Transverse colon (tissue), 4 donors: Measurements from ENCODE around the gene WDR49. TPM values are rescaled to one million over a fixed set of nuclear protein-coding genes. Genes with fewer than 3 reads are reported as not detected.

Experiments
- DNase-seq: peaks from one replicate; pipeline ENCODE4 v3.0.0-alpha.2; 2019
- H3K27ac ChIP-seq, 4 donors: fragments of 200-600 bp; sonication (generic); 2 replicates each; pipeline ENCODE4 v1.5.1; 2016 to 2018; ENCODE audit warnings: inconsistent platforms in 4 of 4
- H3K27me3 ChIP-seq: fragments of 200-600 bp; sonication (generic); 2 replicates; pipeline ENCODE4 v1.5.1; 2017; ENCODE audit warnings: inconsistent platforms
- H3K36me3 ChIP-seq, 4 donors: fragments of 200-600 bp; sonication (generic); 2 replicates each; pipeline ENCODE4 v1.5.1; 2017 to 2019; ENCODE audit warnings: inconsistent platforms in 4 of 4
- H3K4me1 ChIP-seq, 4 donors: fragments of 200-600 bp; sonication (generic); 2 replicates each; pipeline ENCODE4 v1.5.1; 2017 to 2020; ENCODE audit warnings: inconsistent platforms in 4 of 4
- H3K4me3 ChIP-seq, 4 donors: fragments of 200-600 bp; sonication (generic); 1 replicate in 1 of 4; 2 replicates in 3 of 4; pipeline versions ENCODE4 v1.5.1 to v1.6.1; 2017 to 2019; ENCODE audit warnings: inconsistent platforms in 4 of 4
- H3K9me3 ChIP-seq, 2 donors: fragments of 200-600 bp; sonication (generic); 2 replicates each; pipeline ENCODE4 v1.5.1; 2017 to 2019; ENCODE audit warnings: inconsistent platforms in 2 of 2
- CTCF ChIP-seq, 5 experiments: fragments of 200-600 bp in 3 of 5; fragments of 450-650 bp in 2 of 5; sonication (generic) in 3 of 5; IDR thresholded peaks; 1 replicate in 2 of 5; 2 replicates in 3 of 5; pipeline ENCODE4 v1.5.1; 2016 to 2017; ENCODE audit warnings: antibody characterized with exemption in 5 of 5, inconsistent platforms in 3 of 5, mild to moderate bottlenecking in 2 of 5, moderate library complexity in 1 of 5
- EP300 ChIP-seq: sonication (generic); formaldehyde crosslinking; IDR thresholded peaks from one replicate; pipeline ENCODE4 v1.6.1; 2017; ENCODE audit warnings: antibody characterized with exemption, low read depth
- POLR2A ChIP-seq: fragments of 450-650 bp; IDR thresholded peaks from one replicate; pipeline ENCODE4 v1.6.1; 2016; ENCODE audit warnings: antibody characterized with exemption, mild to moderate bottlenecking, moderate library complexity
- POLR2AphosphoS5 ChIP-seq, 3 donors: sonication (generic); formaldehyde crosslinking; IDR thresholded peaks; one replicate each; pipeline ENCODE4 v1.6.1; 2016; ENCODE audit warnings: antibody characterized with exemption in 3 of 3
- WGBS, 2 donors: methylation state at CpG; one replicate each; pipeline ENCODE4 v1.1.5; 2018; ENCODE audit warnings: low coverage in 1 of 2; 5-methylcytosine and 5-hydroxymethylcytosine counted together
- in situ Hi-C, 4 donors: fragments of 200-750 bp; cut with MboI; loops; one replicate each; pipeline versions ENCODE4 v1.15.0 to v1.15.1; 2017; ENCODE audit warnings: low sequenced_read_pairs in 3 of 4, low pct_ligation_motif_present in 1 of 4, low pct_unique_long_range_greater_than_20kb in 1 of 4
- intact Hi-C: fragments of 100-400 bp; cut with DNase I; formaldehyde crosslinking; loops from one replicate; pipeline ENCODE4 v1.15.1; 2023; ENCODE audit warnings: low total_unique reads
- total RNA-seq, 4 donors: library from RNA; depleted of rRNA; stranded (reverse); fragments of >200 nt; gene quantifications; one replicate each; pipeline ENCODE4 v1.1.0, GENCODE V29; 2016

Gene WDR49
- total RNA-seq, 4 donors from 2014 or later: 0.96 TPM; not detected in 3

- intact Hi-C loops (no loop called here), in situ Hi-C loops (no loop called here)
- no peaks in the 10 kb centered on the region for H3K27me3 ChIP-seq
- no peak for DNase-seq
- H3K4me3 ChIP-seq: no peak overlapping the region
- 74 to 76% methylated on average over 5 of the region's 5 CpGs for WGBS, 2 donors
- TF ChIP-seq CTCF (IDR thresholded peaks at IDR 0.05) (no peak), POLR2A (no peak), POLR2AphosphoS5 (IDR thresholded peaks at IDR 0.05) (no peak), EP300 (no peak)
- H3K36me3 ChIP-seq: no peaks in the 10 kb centered on the region
- H3K9me3 ChIP-seq: no peaks in the 10 kb centered on the region
- no peaks in the 10 kb centered on the region for H3K4me1 ChIP-seq
- H3K27ac ChIP-seq: no peak overlapping the region
Observed at GRCh38 chr3:167609156-167609555, 44.6 kb downstream of the WDR49 start.

GRCh38 chr3:167606836-167607235 is 46.9 kb downstream of the WDR49 start:
- Histone ChIP-seq H3K4me3 (no peak overlapping the region), H3K36me3 (no peaks in the 10 kb centered on the region), H3K27me3 (no peaks in the 10 kb centered on the region), H3K4me1 (no peaks in the 10 kb centered on the region), H3K9me3 (no peaks in the 10 kb centered on the region), H3K27ac (no peak overlapping the region)
- intact Hi-C loops: no loop called here
- no peak for DNase-seq
- no peak for TF ChIP-seq EP300
- TF ChIP-seq CTCF (IDR thresholded peaks at IDR 0.05): no peak
- no peak for TF ChIP-seq POLR2AphosphoS5 (IDR thresholded peaks at IDR 0.05)
- no peak for TF ChIP-seq POLR2A
- 89 to 93% methylated on average over 3 of the region's 3 CpGs for WGBS, 2 donors
- in situ Hi-C loops: no loop called here

GRCh38 chr3:167605871-167606270 is 47.9 kb downstream of the WDR49 start:
- H3K9me3 ChIP-seq: no peaks in the 10 kb centered on the region
- no peak for TF ChIP-seq POLR2A
- no peak for TF ChIP-seq EP300
- no peak for TF ChIP-seq CTCF (IDR thresholded peaks at IDR 0.05)
- TF ChIP-seq POLR2AphosphoS5 (IDR thresholded peaks at IDR 0.05): no peak
- intact Hi-C loops: no loop called here
- H3K4me3 ChIP-seq: no peak overlapping the region
- H3K27ac ChIP-seq: no peak overlapping the region
- no peaks in the 10 kb centered on the region for H3K27me3 ChIP-seq
- no peaks in the 10 kb centered on the region for H3K4me1 ChIP-seq
- in situ Hi-C loops: no loop called here
- no peaks in the 10 kb centered on the region for H3K36me3 ChIP-seq
- no peak for DNase-seq
- WGBS, 2 donors: 55 to 85% methylated on average over 2 of the region's 2 CpGs

- Histone ChIP-seq H3K4me1 (no peaks in the 10 kb centered on the region), H3K9me3 (no peaks in the 10 kb centered on the region), H3K4me3 (no peak overlapping the region), H3K27ac (no peak overlapping the region), H3K36me3 (no peaks in the 10 kb centered on the region), H3K27me3 (no peaks in the 10 kb centered on the region)
- TF ChIP-seq POLR2A (no peak), CTCF (IDR thresholded peaks at IDR 0.05) (no peak), POLR2AphosphoS5 (IDR thresholded peaks at IDR 0.05) (no peak), EP300 (no peak)
- DNase-seq: no peak
- in situ Hi-C loops (no loop called here), intact Hi-C loops (no loop called here)
- WGBS, 2 donors: 67 to 94% methylated on average over 2 of the region's 2 CpGs
Observed at GRCh38 chr3:167602041-167602440, 51.7 kb downstream of the WDR49 start.
